H1 (cell line): ENCODE results near the gene CMYA5. TPM values are rescaled to one million over a fixed set of nuclear protein-coding genes. Genes with fewer than 3 reads are reported as not detected.

Experiments used
- CTCF ChIA-PET: fragments of 300-600 bp; sonication (Branson Sonifier 250); formaldehyde crosslinking; loops from one replicate; lab custom pipeline; 2021; ENCODE audit not compliant: partially characterized antibody; lab: Charles Lee
- POLR2A ChIA-PET: fragments of 300-600 bp; sonication (Branson Sonifier 250); formaldehyde crosslinking; loops from one replicate; lab custom pipeline; 2021; ENCODE audit warnings: inconsistent platforms; ENCODE audit not compliant: partially characterized antibody; lab: Charles Lee
- DNase-seq, 2 experiments: peaks; one replicate each; pipeline versions ENCODE4 v3.0.0 to v3.0.0-alpha.2; 2010 to 2022; ENCODE audit warnings: low spot score in 2 of 2, low read depth in 1 of 2, mixed read lengths in 1 of 2
- FAIRE-seq: peaks from 2 replicates; lab custom pipeline; 2011; peaks lifted over from hg19 to GRCh38; lab: Jason Lieb, UNC
- H2AFZ ChIP-seq: 2 replicates; pipeline ENCODE4 v1.8.1; 2012; ENCODE audit warnings: low read length, inconsistent platforms
- H2AK5ac ChIP-seq: 2 replicates; pipeline ENCODE4 v1.6.1; 2013; ENCODE audit warnings: low read depth, low read length
- H2BK120ac ChIP-seq: replicated peaks from 2 replicates; pipeline ENCODE3; 2013; ENCODE audit warnings: low read depth, low read length, inconsistent platforms
- H2BK12ac ChIP-seq: 2 replicates; pipeline ENCODE4 v1.6.1; 2013; ENCODE audit warnings: low read depth, low read length
- H2BK15ac ChIP-seq: 2 replicates; pipeline ENCODE4 v1.6.1; 2013; ENCODE audit warnings: low read length
- H2BK20ac ChIP-seq: 2 replicates; pipeline ENCODE4 v1.6.1; 2013; ENCODE audit warnings: low read length
- H2BK5ac ChIP-seq: 2 replicates; pipeline ENCODE4 v1.6.1; 2013; ENCODE audit warnings: low read depth, low read length
- H3K14ac ChIP-seq: 2 replicates; pipeline ENCODE4 v1.6.1; 2013; ENCODE audit warnings: inconsistent platforms; ENCODE audit not compliant: insufficient read length
- H3K18ac ChIP-seq: 2 replicates; pipeline ENCODE4 v1.6.1; 2013; ENCODE audit warnings: low read length; ENCODE audit errors: extremely low read depth
- H3K23ac ChIP-seq: 2 replicates; pipeline ENCODE4 v1.6.1; 2013; ENCODE audit warnings: inconsistent platforms; ENCODE audit not compliant: insufficient read length
- H3K23me2 ChIP-seq: 2 replicates; pipeline ENCODE4 v1.6.1; 2013; ENCODE audit warnings: low read depth, low read length
- H3K27ac ChIP-seq: 2 replicates; pipeline ENCODE4 v1.6.1; 2011; ENCODE audit warnings: low read depth, low read length, inconsistent platforms
- H3K27me3 ChIP-seq, 4 experiments: replicated peaks in 1 of 4; 1 replicate in 1 of 4; 2 replicates in 3 of 4; pipeline versions ENCODE4 v1.6.1 to v1.8.1; 2011 to 2013; ENCODE audit warnings: low read length in 3 of 4, mild to moderate bottlenecking in 3 of 4, inconsistent platforms in 2 of 4, mixed read lengths in 2 of 4, moderate library complexity in 1 of 4; ENCODE audit not compliant: control insufficient read depth in 3 of 4, insufficient read depth in 3 of 4; ENCODE audit errors: extremely low read depth in 1 of 4
- H3K36me3 ChIP-seq, 4 experiments: 2 replicates each; pipeline versions ENCODE4 v1.6.1 to v1.8.1; 2011 to 2013; ENCODE audit warnings: mild to moderate bottlenecking in 4 of 4, low read length in 3 of 4, moderate library complexity in 2 of 4, control low read depth in 1 of 4, inconsistent platforms in 1 of 4; ENCODE audit not compliant: insufficient read depth in 4 of 4, control insufficient read depth in 2 of 4
- H3K4ac ChIP-seq: replicated peaks from 2 replicates; pipeline ENCODE3; 2013; ENCODE audit warnings: low read length, low read depth, mixed read lengths, inconsistent platforms; ENCODE audit not compliant: insufficient read length
- H3K4me1 ChIP-seq, 4 experiments: replicated peaks in 1 of 4; 1 replicate in 1 of 4; 2 replicates in 3 of 4; pipeline versions ENCODE4 v1.6.1 to v1.8.1; 2011 to 2013; ENCODE audit warnings: low read length in 3 of 4, inconsistent platforms in 2 of 4, mixed read lengths in 1 of 4; ENCODE audit not compliant: insufficient read depth in 4 of 4, control insufficient read depth in 3 of 4
- H3K4me2 ChIP-seq, 2 experiments: 2 replicates each; pipeline versions ENCODE4 v1.6.1 to v1.8.1; 2011 to 2013; ENCODE audit warnings: low read depth in 2 of 2, low read length in 2 of 2, control low read depth in 1 of 2, inconsistent platforms in 1 of 2, mild to moderate bottlenecking in 1 of 2; ENCODE audit not compliant: insufficient read depth in 1 of 2
- H3K4me3 ChIP-seq, 4 experiments: fragments of 200-600, 300-600 bp in 1 of 4; sonication (generic), shearing (Covaris generic), sonication (Bioruptor Twin) in 1 of 4; 2 replicates each; pipeline versions ENCODE4 v1.5.1 to v1.8.1; 2011 to 2016; ENCODE audit warnings: low read length in 4 of 4, low read depth in 3 of 4, control low read depth in 2 of 4, inconsistent platforms in 2 of 4, mild to moderate bottlenecking in 2 of 4, mixed read lengths in 1 of 4, moderate library complexity in 1 of 4; ENCODE audit not compliant: insufficient read depth in 2 of 4; ENCODE audit errors: extremely low read depth in 1 of 4
- H3K56ac ChIP-seq: replicated peaks from 2 replicates; pipeline ENCODE3; 2013; ENCODE audit warnings: low read depth, mild to moderate bottlenecking, mixed read lengths, low read length, inconsistent platforms; ENCODE audit not compliant: insufficient read length
- H3K79me1 ChIP-seq: 2 replicates; pipeline ENCODE4 v1.6.1; 2013; ENCODE audit warnings: low read depth, low read length, control low read depth
- H3K79me2 ChIP-seq, 2 experiments: 2 replicates each; pipeline versions ENCODE4 v1.6.1 to v1.8.1; 2012 to 2013; ENCODE audit warnings: low read length in 2 of 2, mild to moderate bottlenecking in 2 of 2, inconsistent platforms in 1 of 2; ENCODE audit not compliant: insufficient read depth in 2 of 2, control insufficient read depth in 1 of 2
- H3K9ac ChIP-seq, 4 experiments: replicated peaks in 1 of 4; 1 replicate in 1 of 4; 2 replicates in 3 of 4; pipeline versions ENCODE4 v1.6.1 to v1.8.1; 2011 to 2013; ENCODE audit warnings: low read depth in 3 of 4, low read length in 3 of 4, control low read depth in 2 of 4, mild to moderate bottlenecking in 2 of 4, moderate library complexity in 2 of 4, inconsistent platforms in 1 of 4; ENCODE audit errors: extremely low read depth in 1 of 4
- H3K9me3 ChIP-seq, 2 experiments: 2 replicates each; pipeline versions ENCODE4 v1.6.1 to v1.8.1; 2012 to 2013; ENCODE audit warnings: mild to moderate bottlenecking in 2 of 2, moderate library complexity in 2 of 2, control low read depth in 1 of 2, inconsistent platforms in 1 of 2, low read depth in 1 of 2, low read length in 1 of 2, mixed read lengths in 1 of 2; ENCODE audit not compliant: insufficient read depth in 2 of 2
- H4K20me1 ChIP-seq, 2 experiments: replicated peaks in 1 of 2; 2 replicates each; pipeline versions ENCODE3 to v1.8.1; 2011 to 2013; ENCODE audit warnings: inconsistent platforms in 2 of 2, low read length in 2 of 2, mild to moderate bottlenecking in 1 of 2; ENCODE audit not compliant: insufficient read depth in 2 of 2, control insufficient read depth in 1 of 2
- H4K5ac ChIP-seq: 2 replicates; pipeline ENCODE4 v1.6.1; 2013; ENCODE audit warnings: low read length, low read depth, mixed read lengths, inconsistent platforms; ENCODE audit not compliant: insufficient read length
- H4K8ac ChIP-seq: 2 replicates; pipeline ENCODE4 v1.8.0; 2013; ENCODE audit warnings: mild to moderate bottlenecking, moderate library complexity, low read length, inconsistent platforms; ENCODE audit not compliant: insufficient read depth; ENCODE audit errors: extremely low read depth
- H4K91ac ChIP-seq: replicated peaks from 2 replicates; pipeline ENCODE3; 2013; ENCODE audit warnings: low read length, mixed read lengths, inconsistent platforms; ENCODE audit not compliant: insufficient read length
- ATF3 ChIP-seq: IDR thresholded peaks from 2 replicates; pipeline ENCODE4 v1.6.1; 2011; ENCODE audit warnings: low read depth, mild to moderate bottlenecking, low read length; ENCODE audit not compliant: insufficient read depth
- CHD2 ChIP-seq: IDR thresholded peaks from 2 replicates; pipeline ENCODE4 v1.6.1; 2012; ENCODE audit warnings: low read length, improper control_type of control experiment
- CTCF ChIP-seq, 3 experiments: IDR thresholded peaks; 1 replicate in 2 of 3; 2 replicates in 1 of 3; pipeline versions ENCODE4 v1.5.1 to v1.6.1; 2011; ENCODE audit warnings: low read length in 3 of 3, mild to moderate bottlenecking in 3 of 3, inconsistent platforms in 2 of 3, low read depth in 1 of 3, moderate library complexity in 1 of 3; ENCODE audit not compliant: insufficient read depth in 1 of 3; ENCODE audit errors: control extremely low read depth in 1 of 3
- NANOG ChIP-seq: IDR thresholded peaks from 2 replicates; pipeline ENCODE4 v1.6.1; 2011; ENCODE audit warnings: low read length, low read depth, mild to moderate bottlenecking, inconsistent platforms; ENCODE audit not compliant: insufficient read depth, poor library complexity, severe bottlenecking
- POU5F1 ChIP-seq: IDR thresholded peaks from 2 replicates; pipeline ENCODE4 v1.6.1; 2011; ENCODE audit warnings: low read depth, mild to moderate bottlenecking, low read length, moderate library complexity
- RFX5 ChIP-seq: IDR thresholded peaks from 2 replicates; pipeline ENCODE4 v1.6.1; 2011; ENCODE audit warnings: low read depth, low read length, improper control_type of control experiment, borderline replicate concordance
- RXRA ChIP-seq: IDR thresholded peaks from 2 replicates; pipeline ENCODE4 v1.6.1; 2011; ENCODE audit warnings: low read depth, mild to moderate bottlenecking, low read length, moderate library complexity; ENCODE audit not compliant: insufficient read depth
- SIX5 ChIP-seq: IDR thresholded peaks from 2 replicates; pipeline ENCODE4 v1.6.1; 2011; ENCODE audit warnings: mild to moderate bottlenecking, low read depth, low read length
- SP4 ChIP-seq: IDR thresholded peaks from 2 replicates; pipeline ENCODE4 v1.6.1; 2012; ENCODE audit warnings: low read length, inconsistent platforms
- TCF12 ChIP-seq: IDR thresholded peaks from 2 replicates; pipeline ENCODE4 v1.6.1; 2011; ENCODE audit warnings: low read depth, mild to moderate bottlenecking, low read length
- WGBS, 2 experiments: shearing (Covaris generic) in 1 of 2; methylation state at CpG; one replicate each; pipeline versions ENCODE4 v1.1.6 to v1.1.7; 2013 to 2015; ENCODE audit warnings: low lambda C conversion rate in 2 of 2, mixed read lengths in 2 of 2, inconsistent platforms in 1 of 2, low coverage in 1 of 2, missing lambda C conversion rate in 1 of 2; ENCODE audit not compliant: insufficient replicate concordance in 2 of 2, insufficient coverage in 1 of 2, insufficient read length in 1 of 2; ENCODE audit errors: extremely low coverage in 1 of 2, missing lambda C conversion rate in 1 of 2; 5-methylcytosine and 5-hydroxymethylcytosine counted together
- polyA plus RNA-seq, 7 experiments: library from polyadenylated mRNA; depleted of rRNA in 3 of 7; stranded (reverse) in 5 of 7; unstranded in 2 of 7; fragments of >200 nt in 5 of 7; fragments of 200-250 nt in 2 of 7; gene quantifications; 1 replicate in 5 of 7; 2 replicates in 1 of 7; 4 replicates in 1 of 7; pipeline versions ENCODE4 v1.2.1 to v1.2.3, GENCODE V29; 2011 to 2013; ENCODE audit warnings: missing spikeins in 2 of 7, mixed read lengths in 2 of 7
- total RNA-seq: library from RNA; stranded (reverse); fragmentation: NEBNext Ultra II Directional; extraction: Animal tissue kit (Norgen Biotek cat#: 25700); gene quantifications from 2 replicates; pipeline ENCODE4 v1.2.1, GENCODE V29; 2021

Gene CMYA5
- total and polyA plus RNA-seq, 2 of the 8 experiments (the other 6 are each of a cell fraction or from before 2014, with no cell fraction given), result 0.88 to 0.95 TPM

GRCh38 chr5:79713727-79714126 lies 24.1 kb downstream of the CMYA5 start:
- TF ChIP-seq RFX5 (no peak), POU5F1 (no peak), ATF3 (no peak), SIX5 (no peak), CTCF (IDR thresholded peaks at IDR 0.05; ENCODE audit: control extremely low read depth in 1 of 3, insufficient read depth in 1 of 3, low read depth in 1 of 3, low read length in 3 of 3) (no peak), NANOG (no peak), TCF12 (no peak), SP4 (no peak), CHD2 (no peak), RXRA (no peak)
- H3K4ac ChIP-seq, result no peak overlapping the region
- no peak overlapping the region for H3K14ac ChIP-seq
- no peak overlapping the region for H2BK20ac ChIP-seq
- H2AK5ac ChIP-seq, result no peak overlapping the region
- no peak overlapping the region for H3K56ac ChIP-seq
- DNase-seq, result no peak
- H3K4me3 ChIP-seq, result no peak overlapping the region
- H4K91ac ChIP-seq, result no peak overlapping the region
- no peaks in the 10 kb centered on the region for H3K79me1 ChIP-seq
- H3K36me3 ChIP-seq, result no peaks in the 10 kb centered on the region
- no peak overlapping the region for H4K8ac ChIP-seq
- H3K4me2 ChIP-seq, result no peak overlapping the region
- H3K27ac ChIP-seq, result no peak overlapping the region
- ChIA-PET POLR2A (no interaction called here), CTCF (interaction anchor here (1.5 kb wide), 1 partner anchor 10 kb away, joined by 8 read pairs; no protein-coding TSS in a partner anchor)
- no peak overlapping the region for H2BK120ac ChIP-seq
- no peaks in the 10 kb centered on the region for H3K4me1 ChIP-seq
- no peak overlapping the region for H3K23ac ChIP-seq
- H2BK15ac ChIP-seq, result no peak overlapping the region
- H3K9ac ChIP-seq, result no peak overlapping the region
- H3K18ac ChIP-seq, result no peak overlapping the region
- 0 out of 4 replicates have a peak, but pooled peaks cover 0 to 4% of the 10 kb centered on the region in 2 experiments for H3K9me3 ChIP-seq
- no peaks in the 10 kb centered on the region for H3K27me3 ChIP-seq
- WGBS, 2 experiments, result 93% methylated on average over 7 of the region's 7 CpGs; no CpG with 5 or more reads in 1 of the 2 experiments
- no peak overlapping the region for H2BK12ac ChIP-seq
- H3K23me2 ChIP-seq, result no peaks in the 10 kb centered on the region
- no peak for FAIRE-seq
- no peak overlapping the region for H2BK5ac ChIP-seq
- H4K5ac ChIP-seq, result no peak overlapping the region
- H3K79me2 ChIP-seq, result no peaks in the 10 kb centered on the region
- no peak overlapping the region for H2AFZ ChIP-seq
- H4K20me1 ChIP-seq, result no peaks in the 10 kb centered on the region
